Ovary (tissue), 3 donors: ENCODE data around the gene PCDHGA2.

Experiments used
- EP300 ChIP-seq: sonication (generic); formaldehyde crosslinking; IDR thresholded peaks from one replicate; pipeline ENCODE4 v1.6.1; 2017; ENCODE audit warnings: antibody characterized with exemption
- POLR2A ChIP-seq: fragments of 450-650 bp; IDR thresholded peaks from one replicate; pipeline ENCODE4 v1.6.1; 2017; ENCODE audit warnings: antibody characterized with exemption, mild to moderate bottlenecking, moderate library complexity
- TF ChIP-seq, protein P1 (sequence below), 3 donors: fragments of 450-650 bp in 2 of 3; fragments of 200-600 bp in 1 of 3; IDR thresholded peaks; one replicate each; pipeline versions ENCODE4 v1.5.1 to v1.8.0; 2016 to 2022; ENCODE audit warnings: antibody characterized with exemption in 3 of 3, mild to moderate bottlenecking in 1 of 3
- donor health status: DM: no; HTN: no; CAD: no.

DNA sequence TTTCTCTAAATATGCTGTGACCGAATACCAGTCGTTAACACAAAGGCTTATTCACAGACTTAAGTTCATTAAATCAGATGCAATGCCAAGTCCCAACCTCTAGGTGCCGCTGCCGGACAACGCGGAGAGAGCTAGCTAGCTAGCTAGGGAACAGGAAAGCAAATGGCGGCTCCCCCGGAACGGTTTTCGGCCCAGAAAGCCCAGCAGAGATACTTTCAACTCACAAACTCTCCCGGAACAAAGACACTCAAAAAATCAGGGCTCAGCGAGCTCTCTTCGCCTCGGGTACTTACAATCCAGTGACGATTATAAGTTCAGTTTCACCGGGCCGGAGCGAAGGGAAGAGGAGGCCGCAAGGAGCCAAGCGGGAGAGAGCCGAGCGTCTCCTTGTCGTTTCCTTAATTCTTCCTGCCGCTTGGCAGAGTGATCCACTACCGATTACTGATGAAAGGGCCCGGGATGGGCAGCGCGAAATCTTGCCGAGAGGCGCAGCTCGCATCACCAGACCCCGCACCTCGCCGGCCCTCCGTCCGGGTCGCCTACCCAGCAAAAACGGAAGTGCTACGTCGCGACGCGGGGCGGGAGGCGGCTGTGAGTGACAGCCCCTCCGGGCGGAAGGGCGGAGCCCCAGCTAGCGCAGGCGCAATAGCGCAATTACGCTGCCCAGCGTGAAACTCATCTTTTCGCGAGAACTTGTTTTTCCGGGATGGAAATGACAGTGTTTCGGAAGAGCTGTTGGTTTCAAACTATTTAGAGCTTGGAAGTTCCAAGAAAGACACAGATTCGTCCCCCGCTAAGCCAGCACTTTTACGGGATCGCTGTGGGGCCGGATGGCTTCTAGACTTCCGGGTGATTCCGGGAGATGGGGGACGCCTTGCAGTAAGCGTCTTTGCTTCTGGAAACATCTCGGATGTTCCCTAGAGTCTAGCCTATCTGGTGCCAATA, 18.1 kb upstream of the PCDHGA2 start, which contains the start of gene TAF7:
- TF ChIP-seq, protein P1, sequence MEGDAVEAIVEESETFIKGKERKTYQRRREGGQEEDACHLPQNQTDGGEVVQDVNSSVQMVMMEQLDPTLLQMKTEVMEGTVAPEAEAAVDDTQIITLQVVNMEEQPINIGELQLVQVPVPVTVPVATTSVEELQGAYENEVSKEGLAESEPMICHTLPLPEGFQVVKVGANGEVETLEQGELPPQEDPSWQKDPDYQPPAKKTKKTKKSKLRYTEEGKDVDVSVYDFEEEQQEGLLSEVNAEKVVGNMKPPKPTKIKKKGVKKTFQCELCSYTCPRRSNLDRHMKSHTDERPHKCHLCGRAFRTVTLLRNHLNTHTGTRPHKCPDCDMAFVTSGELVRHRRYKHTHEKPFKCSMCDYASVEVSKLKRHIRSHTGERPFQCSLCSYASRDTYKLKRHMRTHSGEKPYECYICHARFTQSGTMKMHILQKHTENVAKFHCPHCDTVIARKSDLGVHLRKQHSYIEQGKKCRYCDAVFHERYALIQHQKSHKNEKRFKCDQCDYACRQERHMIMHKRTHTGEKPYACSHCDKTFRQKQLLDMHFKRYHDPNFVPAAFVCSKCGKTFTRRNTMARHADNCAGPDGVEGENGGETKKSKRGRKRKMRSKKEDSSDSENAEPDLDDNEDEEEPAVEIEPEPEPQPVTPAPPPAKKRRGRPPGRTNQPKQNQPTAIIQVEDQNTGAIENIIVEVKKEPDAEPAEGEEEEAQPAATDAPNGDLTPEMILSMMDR (IDR thresholded peaks at IDR 0.05) = peak; percentile 61 to 84 (median 66)
- TF ChIP-seq POLR2A (peak; percentile 98), EP300 (peak; percentile 37)
